ENCODE data around the gene TMEM117.

Gene TMEM117

DNA sequence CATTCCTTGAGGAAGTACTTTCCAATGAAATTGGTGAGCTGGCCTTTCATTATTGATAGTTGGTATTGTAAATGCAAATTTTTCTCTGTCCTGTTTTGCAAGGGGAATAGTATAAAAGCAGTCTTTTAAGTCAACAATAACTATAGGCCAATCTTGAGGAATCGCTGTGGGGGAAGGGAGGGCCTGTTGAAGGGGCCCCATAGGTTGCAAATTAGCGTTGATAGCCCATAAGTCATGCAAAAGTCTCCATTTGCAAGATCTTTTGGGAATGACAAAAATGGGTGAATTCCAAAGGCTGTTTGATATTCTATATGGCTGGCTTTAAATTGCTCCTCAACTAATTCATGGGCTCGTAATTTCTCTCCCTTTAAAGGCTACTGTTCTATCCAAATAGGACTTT is 143.6 kb downstream of the TMEM117 start:
- TF ChIP-seq PPARA (CRISPR knock-in tag; IDR thresholded peaks at IDR 0.05; ENCODE audit: borderline replicate concordance) (no peak), ESRRG (CRISPR knock-in tag; IDR thresholded peaks at IDR 0.05) (no peak), ARNTL (CRISPR knock-in tag; IDR thresholded peaks at IDR 0.05; ENCODE audit: borderline replicate concordance, low read depth) (no peak), OSR1 (CRISPR knock-in tag; IDR thresholded peaks at IDR 0.05) (no peak), ZFP3 (CRISPR knock-in tag; IDR thresholded peaks at IDR 0.05) (no peak), ZNF565 (CRISPR knock-in tag; conservative IDR thresholded peaks at IDR 0.05; ENCODE audit: low read depth) (no peak), ISL1 (CRISPR knock-in tag; IDR thresholded peaks at IDR 0.05) (no peak), SNAI2 (CRISPR knock-in tag; IDR thresholded peaks at IDR 0.05) (no peak), ZNF70 (CRISPR knock-in tag; IDR thresholded peaks at IDR 0.05) (no peak), RARB (CRISPR knock-in tag; IDR thresholded peaks at IDR 0.05) (no peak), ZNF8 (CRISPR knock-in tag; IDR thresholded peaks at IDR 0.05) (no peak), TOX (CRISPR knock-in tag; IDR thresholded peaks at IDR 0.05; ENCODE audit: borderline replicate concordance) (no peak), ZFP30 (CRISPR knock-in tag; IDR thresholded peaks at IDR 0.05) (no peak)
- TF ChIP-seq, protein P1, sequence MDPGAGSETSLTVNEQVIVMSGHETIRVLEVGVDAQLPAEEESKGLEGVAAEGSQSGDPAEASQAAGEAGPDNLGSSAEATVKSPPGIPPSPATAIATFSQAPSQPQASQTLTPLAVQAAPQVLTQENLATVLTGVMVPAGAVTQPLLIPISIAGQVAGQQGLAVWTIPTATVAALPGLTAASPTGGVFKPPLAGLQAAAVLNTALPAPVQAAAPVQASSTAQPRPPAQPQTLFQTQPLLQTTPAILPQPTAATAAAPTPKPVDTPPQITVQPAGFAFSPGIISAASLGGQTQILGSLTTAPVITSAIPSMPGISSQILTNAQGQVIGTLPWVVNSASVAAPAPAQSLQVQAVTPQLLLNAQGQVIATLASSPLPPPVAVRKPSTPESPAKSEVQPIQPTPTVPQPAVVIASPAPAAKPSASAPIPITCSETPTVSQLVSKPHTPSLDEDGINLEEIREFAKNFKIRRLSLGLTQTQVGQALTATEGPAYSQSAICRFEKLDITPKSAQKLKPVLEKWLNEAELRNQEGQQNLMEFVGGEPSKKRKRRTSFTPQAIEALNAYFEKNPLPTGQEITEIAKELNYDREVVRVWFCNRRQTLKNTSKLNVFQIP (CRISPR knock-in tag; IDR thresholded peaks at IDR 0.05; ENCODE audit: borderline replicate concordance, low read depth), result no peak
- TF ChIP-seq, protein P2, sequence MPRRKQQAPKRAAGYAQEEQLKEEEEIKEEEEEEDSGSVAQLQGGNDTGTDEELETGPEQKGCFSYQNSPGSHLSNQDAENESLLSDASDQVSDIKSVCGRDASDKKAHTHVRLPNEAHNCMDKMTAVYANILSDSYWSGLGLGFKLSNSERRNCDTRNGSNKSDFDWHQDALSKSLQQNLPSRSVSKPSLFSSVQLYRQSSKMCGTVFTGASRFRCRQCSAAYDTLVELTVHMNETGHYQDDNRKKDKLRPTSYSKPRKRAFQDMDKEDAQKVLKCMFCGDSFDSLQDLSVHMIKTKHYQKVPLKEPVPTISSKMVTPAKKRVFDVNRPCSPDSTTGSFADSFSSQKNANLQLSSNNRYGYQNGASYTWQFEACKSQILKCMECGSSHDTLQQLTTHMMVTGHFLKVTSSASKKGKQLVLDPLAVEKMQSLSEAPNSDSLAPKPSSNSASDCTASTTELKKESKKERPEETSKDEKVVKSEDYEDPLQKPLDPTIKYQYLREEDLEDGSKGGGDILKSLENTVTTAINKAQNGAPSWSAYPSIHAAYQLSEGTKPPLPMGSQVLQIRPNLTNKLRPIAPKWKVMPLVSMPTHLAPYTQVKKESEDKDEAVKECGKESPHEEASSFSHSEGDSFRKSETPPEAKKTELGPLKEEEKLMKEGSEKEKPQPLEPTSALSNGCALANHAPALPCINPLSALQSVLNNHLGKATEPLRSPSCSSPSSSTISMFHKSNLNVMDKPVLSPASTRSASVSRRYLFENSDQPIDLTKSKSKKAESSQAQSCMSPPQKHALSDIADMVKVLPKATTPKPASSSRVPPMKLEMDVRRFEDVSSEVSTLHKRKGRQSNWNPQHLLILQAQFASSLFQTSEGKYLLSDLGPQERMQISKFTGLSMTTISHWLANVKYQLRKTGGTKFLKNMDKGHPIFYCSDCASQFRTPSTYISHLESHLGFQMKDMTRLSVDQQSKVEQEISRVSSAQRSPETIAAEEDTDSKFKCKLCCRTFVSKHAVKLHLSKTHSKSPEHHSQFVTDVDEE (CRISPR knock-in tag; IDR thresholded peaks at IDR 0.05), result no peak
- TF ChIP-seq, protein P3, sequence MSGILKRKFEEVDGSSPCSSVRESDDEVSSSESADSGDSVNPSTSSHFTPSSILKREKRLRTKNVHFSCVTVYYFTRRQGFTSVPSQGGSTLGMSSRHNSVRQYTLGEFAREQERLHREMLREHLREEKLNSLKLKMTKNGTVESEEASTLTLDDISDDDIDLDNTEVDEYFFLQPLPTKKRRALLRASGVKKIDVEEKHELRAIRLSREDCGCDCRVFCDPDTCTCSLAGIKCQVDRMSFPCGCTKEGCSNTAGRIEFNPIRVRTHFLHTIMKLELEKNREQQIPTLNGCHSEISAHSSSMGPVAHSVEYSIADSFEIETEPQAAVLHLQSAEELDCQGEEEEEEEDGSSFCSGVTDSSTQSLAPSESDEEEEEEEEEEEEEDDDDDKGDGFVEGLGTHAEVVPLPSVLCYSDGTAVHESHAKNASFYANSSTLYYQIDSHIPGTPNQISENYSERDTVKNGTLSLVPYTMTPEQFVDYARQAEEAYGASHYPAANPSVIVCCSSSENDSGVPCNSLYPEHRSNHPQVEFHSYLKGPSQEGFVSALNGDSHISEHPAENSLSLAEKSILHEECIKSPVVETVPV (CRISPR knock-in tag; IDR thresholded peaks at IDR 0.05), result no peak
- no peak for ATAC-seq

DNA sequence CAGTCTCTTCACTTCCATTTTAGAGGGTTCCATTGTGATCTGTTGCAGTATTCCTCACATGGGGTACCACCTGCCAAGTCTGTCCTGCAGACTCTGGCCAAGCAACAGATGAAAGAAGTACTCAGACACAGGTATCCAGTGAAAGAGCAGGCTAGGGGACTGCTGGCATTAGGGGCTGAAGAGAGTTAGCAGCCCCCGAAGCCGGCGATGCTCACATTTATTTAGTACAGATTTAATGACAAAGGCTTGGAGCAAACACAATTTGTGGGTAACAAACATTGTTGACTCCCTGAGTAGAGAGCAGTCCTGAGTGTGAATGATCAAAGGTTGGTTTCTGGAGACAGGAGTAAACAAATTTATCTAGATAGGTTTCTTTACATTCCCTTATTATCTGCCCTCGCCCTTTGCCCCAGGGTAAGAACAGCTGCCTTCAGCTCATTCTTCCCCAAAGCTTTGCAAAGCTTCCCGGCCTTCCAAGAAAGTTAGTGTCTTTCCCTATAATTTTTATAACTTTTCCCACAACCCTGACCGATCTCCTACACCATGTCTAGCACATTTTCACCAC is 144.8 kb downstream of the TMEM117 start:
- no peak for ATAC-seq
- TF ChIP-seq, protein P2 (CRISPR knock-in tag; IDR thresholded peaks at IDR 0.05), result no peak
- TF ChIP-seq ISL1 (CRISPR knock-in tag; IDR thresholded peaks at IDR 0.05), result no peak
- no peak for TF ChIP-seq BACH2 (CRISPR knock-in tag; IDR thresholded peaks at IDR 0.05; ENCODE audit: borderline replicate concordance)
- no peak for TF ChIP-seq ZNF70 (CRISPR knock-in tag; IDR thresholded peaks at IDR 0.05)
- TF ChIP-seq, protein P1 (CRISPR knock-in tag; IDR thresholded peaks at IDR 0.05; ENCODE audit: borderline replicate concordance, low read depth), result no peak
- TF ChIP-seq, protein P3 (CRISPR knock-in tag; IDR thresholded peaks at IDR 0.05), result no peak
- no peak for TF ChIP-seq PPARA (CRISPR knock-in tag; IDR thresholded peaks at IDR 0.05; ENCODE audit: borderline replicate concordance)
- no peak for TF ChIP-seq RARB (CRISPR knock-in tag; IDR thresholded peaks at IDR 0.05)
- no peak for TF ChIP-seq CSDC2 (CRISPR knock-in tag; IDR thresholded peaks at IDR 0.05)
- TF ChIP-seq ZFP3 (CRISPR knock-in tag; IDR thresholded peaks at IDR 0.05), result no peak
- TF ChIP-seq, protein P4, sequence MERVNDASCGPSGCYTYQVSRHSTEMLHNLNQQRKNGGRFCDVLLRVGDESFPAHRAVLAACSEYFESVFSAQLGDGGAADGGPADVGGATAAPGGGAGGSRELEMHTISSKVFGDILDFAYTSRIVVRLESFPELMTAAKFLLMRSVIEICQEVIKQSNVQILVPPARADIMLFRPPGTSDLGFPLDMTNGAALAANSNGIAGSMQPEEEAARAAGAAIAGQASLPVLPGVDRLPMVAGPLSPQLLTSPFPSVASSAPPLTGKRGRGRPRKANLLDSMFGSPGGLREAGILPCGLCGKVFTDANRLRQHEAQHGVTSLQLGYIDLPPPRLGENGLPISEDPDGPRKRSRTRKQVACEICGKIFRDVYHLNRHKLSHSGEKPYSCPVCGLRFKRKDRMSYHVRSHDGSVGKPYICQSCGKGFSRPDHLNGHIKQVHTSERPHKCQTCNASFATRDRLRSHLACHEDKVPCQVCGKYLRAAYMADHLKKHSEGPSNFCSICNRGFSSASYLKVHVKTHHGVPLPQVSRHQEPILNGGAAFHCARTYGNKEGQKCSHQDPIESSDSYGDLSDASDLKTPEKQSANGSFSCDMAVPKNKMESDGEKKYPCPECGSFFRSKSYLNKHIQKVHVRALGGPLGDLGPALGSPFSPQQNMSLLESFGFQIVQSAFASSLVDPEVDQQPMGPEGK (CRISPR knock-in tag; IDR thresholded peaks at IDR 0.05; ENCODE audit: borderline replicate concordance), result no peak
- TF ChIP-seq ZNF565 (CRISPR knock-in tag; conservative IDR thresholded peaks at IDR 0.05; ENCODE audit: low read depth), result no peak
- no peak for TF ChIP-seq GLIS3 (CRISPR knock-in tag; IDR thresholded peaks at IDR 0.05)
- no peak for TF ChIP-seq ZNF8 (CRISPR knock-in tag; IDR thresholded peaks at IDR 0.05)
- TF ChIP-seq ZFP30 (CRISPR knock-in tag; IDR thresholded peaks at IDR 0.05), result no peak
- TF ChIP-seq TCF4 (CRISPR knock-in tag; IDR thresholded peaks at IDR 0.05; ENCODE audit: borderline replicate concordance), result no peak
- TF ChIP-seq OSR1 (CRISPR knock-in tag; IDR thresholded peaks at IDR 0.05), result no peak
- TF ChIP-seq, protein P5, sequence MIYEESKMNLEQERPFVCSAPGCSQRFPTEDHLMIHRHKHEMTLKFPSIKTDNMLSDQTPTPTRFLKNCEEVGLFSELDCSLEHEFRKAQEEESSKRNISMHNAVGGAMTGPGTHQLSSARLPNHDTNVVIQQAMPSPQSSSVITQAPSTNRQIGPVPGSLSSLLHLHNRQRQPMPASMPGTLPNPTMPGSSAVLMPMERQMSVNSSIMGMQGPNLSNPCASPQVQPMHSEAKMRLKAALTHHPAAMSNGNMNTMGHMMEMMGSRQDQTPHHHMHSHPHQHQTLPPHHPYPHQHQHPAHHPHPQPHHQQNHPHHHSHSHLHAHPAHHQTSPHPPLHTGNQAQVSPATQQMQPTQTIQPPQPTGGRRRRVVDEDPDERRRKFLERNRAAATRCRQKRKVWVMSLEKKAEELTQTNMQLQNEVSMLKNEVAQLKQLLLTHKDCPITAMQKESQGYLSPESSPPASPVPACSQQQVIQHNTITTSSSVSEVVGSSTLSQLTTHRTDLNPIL (CRISPR knock-in tag; IDR thresholded peaks at IDR 0.05; ENCODE audit: low read depth), result no peak
- TF ChIP-seq SNAI2 (CRISPR knock-in tag; IDR thresholded peaks at IDR 0.05), result no peak

Measured in SK-N-SH treated with all-trans-retinoic acid at 6 μM for 48 hours (cell line).